ENCODE measurements around the gene LAMC2.

LAMC2 gene

GRCh38 chr1:183222909-183223308 lies 36.8 kb downstream of the LAMC2 start:
- WGBS, 2 donors (ENCODE audit: extremely low coverage in 2 of 2, insufficient read length in 2 of 2, insufficient replicate concordance in 1 of 2) = no CpG with 5 or more reads among the region's 3 CpGs

GRCh38 chr1:183223467-183223866 lies 37.4 kb downstream of the LAMC2 start:
- Histone ChIP-seq H3K27ac (replicated peaks; ENCODE audit: low read length) (no peak overlapping the region), H2BK12ac (ENCODE audit: low read length) (no peak overlapping the region), H3K23ac (ENCODE audit: low read depth, low read length, poor library complexity) (no peak overlapping the region), H3K4me2 (ENCODE audit: insufficient read depth, low read length, poor library complexity, severe bottlenecking) (no peak overlapping the region), H4K91ac (ENCODE audit: low read depth, low read length, poor library complexity) (no peak overlapping the region), H3K27me3 (ENCODE audit: control insufficient read depth in 3 of 3, insufficient read depth in 3 of 3, low read depth in 1 of 3, low read length in 3 of 3) (no peaks in the 10 kb centered on the region), H2AFZ (ENCODE audit: low read length) (no peak overlapping the region), H2BK120ac (ENCODE audit: low read depth, low read length) (no peak overlapping the region), H3K4me3 (ENCODE audit: low read length in 2 of 2) (no peak overlapping the region), H2AK5ac (ENCODE audit: low read depth, low read length) (no peak overlapping the region), H3K79me1 (ENCODE audit: low read depth, low read length) (no peaks in the 10 kb centered on the region), H3K9ac (ENCODE audit: low read depth, low read length, poor library complexity) (no peak overlapping the region), H3K9me3 (replicated peaks in 1 of 2; ENCODE audit: control insufficient read depth in 2 of 2, insufficient read depth in 1 of 2, low read depth in 1 of 2, low read length in 2 of 2) (no peaks in the 10 kb centered on the region), H2BK5ac (ENCODE audit: low read length) (no peak overlapping the region), H3K4me1 (ENCODE audit: control insufficient read depth in 2 of 2, insufficient read depth in 1 of 2, low read depth in 1 of 2, low read length in 2 of 2) (peaks cover 13 to 19% of the 10 kb centered on the region in 2 donors), H3K4ac (ENCODE audit: low read length) (no peak overlapping the region), H3K36me3 (replicated peaks in 1 of 2; ENCODE audit: control insufficient read depth in 2 of 2, insufficient read depth in 2 of 2, low read length in 2 of 2) (no peaks in the 10 kb centered on the region), H3K14ac (ENCODE audit: low read length) (no peak overlapping the region), H3K18ac (ENCODE audit: low read length) (no peak overlapping the region), H4K8ac (ENCODE audit: low read depth, low read length) (no peak overlapping the region), H2BK15ac (ENCODE audit: low read length) (no peak overlapping the region)
- no CpG with 5 or more reads among the region's 3 CpGs for WGBS, 2 donors (ENCODE audit: extremely low coverage in 2 of 2, insufficient read length in 2 of 2, insufficient replicate concordance in 1 of 2)
- DNase-seq (ENCODE audit: low spot score) = no peak

More at GRCh38 chr1:183222909-183223308, 36.8 kb downstream of the LAMC2 start:
- Histone ChIP-seq H4K8ac (ENCODE audit: low read depth, low read length) (no peak overlapping the region), H3K14ac (ENCODE audit: low read length) (no peak overlapping the region), H4K91ac (ENCODE audit: low read depth, low read length, poor library complexity) (no peak overlapping the region), H3K23ac (ENCODE audit: low read depth, low read length, poor library complexity) (no peak overlapping the region), H3K27ac (replicated peaks; ENCODE audit: low read length) (no peak overlapping the region), H3K79me1 (ENCODE audit: low read depth, low read length) (no peaks in the 10 kb centered on the region), H2BK15ac (ENCODE audit: low read length) (no peak overlapping the region), H2BK12ac (ENCODE audit: low read length) (no peak overlapping the region), H3K9ac (ENCODE audit: low read depth, low read length, poor library complexity) (no peak overlapping the region), H2AFZ (ENCODE audit: low read length) (no peak overlapping the region), H3K27me3 (ENCODE audit: control insufficient read depth in 3 of 3, insufficient read depth in 3 of 3, low read depth in 1 of 3, low read length in 3 of 3) (no peaks in the 10 kb centered on the region), H3K4me1 (ENCODE audit: control insufficient read depth in 2 of 2, insufficient read depth in 1 of 2, low read depth in 1 of 2, low read length in 2 of 2) (peaks cover 10 to 21% of the 10 kb centered on the region in 2 donors), H3K4ac (ENCODE audit: low read length) (no peak overlapping the region), H3K9me3 (replicated peaks in 1 of 2; ENCODE audit: control insufficient read depth in 2 of 2, insufficient read depth in 1 of 2, low read depth in 1 of 2, low read length in 2 of 2) (no peaks in the 10 kb centered on the region), H2BK5ac (ENCODE audit: low read length) (no peak overlapping the region), H3K36me3 (replicated peaks in 1 of 2; ENCODE audit: control insufficient read depth in 2 of 2, insufficient read depth in 2 of 2, low read length in 2 of 2) (no peaks in the 10 kb centered on the region), H2BK120ac (ENCODE audit: low read depth, low read length) (no peak overlapping the region), H3K18ac (ENCODE audit: low read length) (no peak overlapping the region), H3K4me3 (ENCODE audit: low read length in 2 of 2) (no peak overlapping the region), H3K4me2 (ENCODE audit: insufficient read depth, low read length, poor library complexity, severe bottlenecking) (no peak overlapping the region), H2AK5ac (ENCODE audit: low read depth, low read length) (no peak overlapping the region)
- no peak for DNase-seq (ENCODE audit: low spot score)

GRCh38 chr1:183226361-183226760 lies 40.3 kb downstream of the LAMC2 start:
- Histone ChIP-seq H2BK12ac (ENCODE audit: low read length) (no peak overlapping the region), H3K9me3 (replicated peaks in 1 of 2; ENCODE audit: control insufficient read depth in 2 of 2, insufficient read depth in 1 of 2, low read depth in 1 of 2, low read length in 2 of 2) (no peaks in the 10 kb centered on the region), H3K4me1 (ENCODE audit: control insufficient read depth in 2 of 2, insufficient read depth in 1 of 2, low read depth in 1 of 2, low read length in 2 of 2) (peaks cover 7 to 12% of the 10 kb centered on the region in 2 donors), H3K79me1 (ENCODE audit: low read depth, low read length) (no peaks in the 10 kb centered on the region), H3K4ac (ENCODE audit: low read length) (no peak overlapping the region), H3K23ac (ENCODE audit: low read depth, low read length, poor library complexity) (no peak overlapping the region), H4K91ac (ENCODE audit: low read depth, low read length, poor library complexity) (no peak overlapping the region), H2AK5ac (ENCODE audit: low read depth, low read length) (no peak overlapping the region), H3K9ac (ENCODE audit: low read depth, low read length, poor library complexity) (no peak overlapping the region), H3K27me3 (ENCODE audit: control insufficient read depth in 3 of 3, insufficient read depth in 3 of 3, low read depth in 1 of 3, low read length in 3 of 3) (no peaks in the 10 kb centered on the region), H2BK15ac (ENCODE audit: low read length) (no peak overlapping the region), H2AFZ (ENCODE audit: low read length) (no peak overlapping the region), H3K14ac (ENCODE audit: low read length) (no peak overlapping the region), H4K8ac (ENCODE audit: low read depth, low read length) (no peak overlapping the region), H3K4me2 (ENCODE audit: insufficient read depth, low read length, poor library complexity, severe bottlenecking) (no peak overlapping the region), H3K27ac (replicated peaks; ENCODE audit: low read length) (no peak overlapping the region), H3K18ac (ENCODE audit: low read length) (no peak overlapping the region), H2BK5ac (ENCODE audit: low read length) (no peak overlapping the region), H2BK120ac (ENCODE audit: low read depth, low read length) (no peak overlapping the region), H3K4me3 (ENCODE audit: low read length in 2 of 2) (no peak overlapping the region), H3K36me3 (replicated peaks in 1 of 2; ENCODE audit: control insufficient read depth in 2 of 2, insufficient read depth in 2 of 2, low read length in 2 of 2) (no peaks in the 10 kb centered on the region)
- DNase-seq (ENCODE audit: low spot score) = no peak
- WGBS, 2 donors (ENCODE audit: extremely low coverage in 2 of 2, insufficient read length in 2 of 2, insufficient replicate concordance in 1 of 2) = no CpG with 5 or more reads among the region's 4 CpGs

- Histone ChIP-seq H3K4ac (ENCODE audit: low read length) (no peak overlapping the region), H3K4me2 (ENCODE audit: insufficient read depth, low read length, poor library complexity, severe bottlenecking) (no peak overlapping the region), H4K8ac (ENCODE audit: low read depth, low read length) (no peak overlapping the region), H3K36me3 (replicated peaks in 1 of 2; ENCODE audit: control insufficient read depth in 2 of 2, insufficient read depth in 2 of 2, low read length in 2 of 2) (no peaks in the 10 kb centered on the region), H3K9ac (ENCODE audit: low read depth, low read length, poor library complexity) (no peak overlapping the region), H3K18ac (ENCODE audit: low read length) (no peak overlapping the region), H3K4me1 (ENCODE audit: control insufficient read depth in 2 of 2, insufficient read depth in 1 of 2, low read depth in 1 of 2, low read length in 2 of 2) (peaks cover 7 to 12% of the 10 kb centered on the region in 2 donors), H2BK5ac (ENCODE audit: low read length) (no peak overlapping the region), H3K9me3 (replicated peaks in 1 of 2; ENCODE audit: control insufficient read depth in 2 of 2, insufficient read depth in 1 of 2, low read depth in 1 of 2, low read length in 2 of 2) (no peaks in the 10 kb centered on the region), H3K27me3 (ENCODE audit: control insufficient read depth in 3 of 3, insufficient read depth in 3 of 3, low read depth in 1 of 3, low read length in 3 of 3) (no peaks in the 10 kb centered on the region), H2BK15ac (ENCODE audit: low read length) (no peak overlapping the region), H3K27ac (replicated peaks; ENCODE audit: low read length) (no peak overlapping the region), H3K14ac (ENCODE audit: low read length) (no peak overlapping the region), H2AK5ac (ENCODE audit: low read depth, low read length) (no peak overlapping the region), H4K91ac (ENCODE audit: low read depth, low read length, poor library complexity) (no peak overlapping the region), H3K79me1 (ENCODE audit: low read depth, low read length) (no peaks in the 10 kb centered on the region), H2BK12ac (ENCODE audit: low read length) (no peak overlapping the region), H3K4me3 (ENCODE audit: low read length in 2 of 2) (no peak overlapping the region), H2BK120ac (ENCODE audit: low read depth, low read length) (no peak overlapping the region), H3K23ac (ENCODE audit: low read depth, low read length, poor library complexity) (no peak overlapping the region), H2AFZ (ENCODE audit: low read length) (no peak overlapping the region)
- no peak for DNase-seq (ENCODE audit: low spot score)
- WGBS, 2 donors (ENCODE audit: extremely low coverage in 2 of 2, insufficient read length in 2 of 2, insufficient replicate concordance in 1 of 2) = no CpG with 5 or more reads among the region's 4 CpGs
Measured at GRCh38 chr1:183226963-183227362, 40.9 kb downstream of the LAMC2 start.

Data from neuronal stem cell (in vitro differentiated cells).